ENCODE measurements around the gene SNX10. TPM values are rescaled to one million over a fixed set of nuclear protein-coding genes. Genes with fewer than 3 reads are reported as not detected.
"Not testable (repeated sequence)": the region's sequence is repeated elsewhere in the genome, so short reads cannot be mapped to it uniquely, and the experiment has no call there.

SNX10 gene, protein sequence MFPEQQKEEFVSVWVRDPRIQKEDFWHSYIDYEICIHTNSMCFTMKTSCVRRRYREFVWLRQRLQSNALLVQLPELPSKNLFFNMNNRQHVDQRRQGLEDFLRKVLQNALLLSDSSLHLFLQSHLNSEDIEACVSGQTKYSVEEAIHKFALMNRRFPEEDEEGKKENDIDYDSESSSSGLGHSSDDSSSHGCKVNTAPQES
- total RNA-seq = 1.2 TPM
- 1 to 10 TPM; 1.3 to 3.3 (median 1.6) TPM for polyA plus RNA-seq (ENCODE audit: insufficient read depth in 1 of 8, insufficient read length in 8 of 8, low replicate concordance in 1 of 8)
- long read RNA-seq, donor 1, partial matches to known transcripts = 0 of 2 reads
- long read RNA-seq, donor 1, other reads (novel, unspliced or antisense) = 0 of 2 reads
- long read RNA-seq, donor 2 = 0 reads
- long read RNA-seq, donor 3, partial matches to known transcripts = 0 of 1 reads
- long read RNA-seq, donor 3, other reads (novel, unspliced or antisense) = 0 of 1 reads
- long read RNA-seq, donor 4, partial matches to known transcripts = 0 of 3 reads
- long read RNA-seq, donor 4, other reads (novel, unspliced or antisense) = 0 of 3 reads
- long read RNA-seq, donor 5, partial matches to known transcripts = 0 of 2 reads
- long read RNA-seq, donor 5, other reads (novel, unspliced or antisense) = 0 of 2 reads
- long read RNA-seq, donor 6 = 0 reads
- long read RNA-seq, donor 7, partial matches to known transcripts = 0 of 1 reads
- long read RNA-seq, donor 7, other reads (novel, unspliced or antisense) = 0 of 1 reads
- long read RNA-seq, donor 8, partial matches to known transcripts = 0 of 1 reads
- long read RNA-seq, donor 8, other reads (novel, unspliced or antisense) = 0 of 1 reads
- long read RNA-seq, donor 9 = 0 reads
- long read RNA-seq, donor 10 = 0 reads
- long read RNA-seq, donor 11, partial matches to known transcripts = 0 of 1 reads
- long read RNA-seq, donor 11, other reads (novel, unspliced or antisense) = 0 of 1 reads

GRCh38 chr7:26291699-26292538, at the start of gene SNX10:
Gene SNX10, plus strand, starts transcription at chr7:26291862. Its CDS starts 54,581 bp downstream, at chr7:26346443.
- H3K4me1 ChIP-seq (ENCODE audit: control insufficient read depth, insufficient read depth, low read length) = peaks cover 7% of the 10 kb centered on the region
- no peak within 1 kb of the TSS for H3K27ac ChIP-seq (ENCODE audit: low read length)
- WGBS (ENCODE audit: insufficient coverage) = under 1% methylated on average over 65 of the region's 74 CpGs
- no peaks in the 10 kb centered on the region for H3K9me3 ChIP-seq (replicated peaks; ENCODE audit: control insufficient read depth, low read depth, low read length)
- peak within 1 kb of the TSS; percentile 54 for H3K4me3 ChIP-seq (ENCODE audit: low read length)
- H3K27me3 ChIP-seq (ENCODE audit: control insufficient read depth, insufficient read depth, low read length) = no peaks in the 10 kb centered on the region
- DNase-seq = peak; percentile 61
- H3K36me3 ChIP-seq (ENCODE audit: control insufficient read depth, insufficient read depth, low read length) = no peaks in the 10 kb centered on the region

- WGBS (ENCODE audit: insufficient coverage) = 85% methylated on average over 13 of the region's 13 CpGs
- no peaks in the 10 kb centered on the region for H3K27me3 ChIP-seq (ENCODE audit: control insufficient read depth, insufficient read depth, low read length)
- no peaks in the 10 kb centered on the region for H3K36me3 ChIP-seq (ENCODE audit: control insufficient read depth, insufficient read depth, low read length)
- H3K4me1 ChIP-seq (ENCODE audit: control insufficient read depth, insufficient read depth, low read length) = no peaks in the 10 kb centered on the region
- no peaks in the 10 kb centered on the region for H3K9me3 ChIP-seq (replicated peaks; ENCODE audit: control insufficient read depth, low read depth, low read length)
- H3K27ac ChIP-seq (ENCODE audit: low read length) = no peak overlapping the region
- no peak overlapping the region for H3K4me3 ChIP-seq (ENCODE audit: low read length)
- no peak for DNase-seq
Measured at GRCh38 chr7:26245150-26245549, 46.5 kb upstream of the SNX10 start.

- DNase-seq = no peak
- no peaks in the 10 kb centered on the region for H3K9me3 ChIP-seq (replicated peaks; ENCODE audit: control insufficient read depth, low read depth, low read length)
- H3K36me3 ChIP-seq (ENCODE audit: control insufficient read depth, insufficient read depth, low read length) = no peaks in the 10 kb centered on the region
- H3K4me3 ChIP-seq (ENCODE audit: low read length) = no peak overlapping the region
- H3K27me3 ChIP-seq (ENCODE audit: control insufficient read depth, insufficient read depth, low read length) = no peaks in the 10 kb centered on the region
- 56% methylated on average over 8 of the region's 12 CpGs for WGBS (ENCODE audit: insufficient coverage)
- no peaks in the 10 kb centered on the region for H3K4me1 ChIP-seq (ENCODE audit: control insufficient read depth, insufficient read depth, low read length)
- no peak overlapping the region for H3K27ac ChIP-seq (ENCODE audit: low read length)
Measured at GRCh38 chr7:26250239-26250638, 41.4 kb upstream of the SNX10 start.

- 91% methylated on average over 6 of the region's 29 CpGs for WGBS (ENCODE audit: insufficient coverage)
- H3K4me1 ChIP-seq (ENCODE audit: control insufficient read depth, insufficient read depth, low read length); H3K27ac ChIP-seq (ENCODE audit: low read length); H3K36me3 ChIP-seq (ENCODE audit: control insufficient read depth, insufficient read depth, low read length); H3K9me3 ChIP-seq (replicated peaks; ENCODE audit: control insufficient read depth, low read depth, low read length); H3K27me3 ChIP-seq (ENCODE audit: control insufficient read depth, insufficient read depth, low read length); H3K4me3 ChIP-seq (ENCODE audit: low read length); DNase-seq: not testable (repeated sequence)
Measured at GRCh38 chr7:26261866-26262265, 29.8 kb upstream of the SNX10 start.

- 83% methylated on average over 2 of the region's 6 CpGs for WGBS (ENCODE audit: insufficient coverage)
- DNase-seq = no peak
- H3K27me3 ChIP-seq (ENCODE audit: control insufficient read depth, insufficient read depth, low read length) = no peaks in the 10 kb centered on the region
Measured at GRCh38 chr7:26265065-26265464, 26.6 kb upstream of the SNX10 start.

GRCh38 chr7:26265499-26266075, 26.1 kb upstream of the SNX10 start:
- no peak for DNase-seq
- Histone ChIP-seq H3K9me3 (replicated peaks; ENCODE audit: control insufficient read depth, low read depth, low read length) (no peaks in the 10 kb centered on the region), H3K27ac (ENCODE audit: low read length) (no peak overlapping the region), H3K27me3 (ENCODE audit: control insufficient read depth, insufficient read depth, low read length) (no peaks in the 10 kb centered on the region), H3K36me3 (ENCODE audit: control insufficient read depth, insufficient read depth, low read length) (no peaks in the 10 kb centered on the region), H3K4me1 (ENCODE audit: control insufficient read depth, insufficient read depth, low read length) (no peaks in the 10 kb centered on the region), H3K4me3 (ENCODE audit: low read length) (no peak overlapping the region)
- WGBS (ENCODE audit: insufficient coverage) = 62% methylated on average over 2 of the region's 5 CpGs

More at GRCh38 chr7:26265065-26265464, 26.6 kb upstream of the SNX10 start:
- H3K9me3 ChIP-seq (replicated peaks; ENCODE audit: control insufficient read depth, low read depth, low read length) = no peaks in the 10 kb centered on the region
- H3K36me3 ChIP-seq (ENCODE audit: control insufficient read depth, insufficient read depth, low read length) = no peaks in the 10 kb centered on the region
- H3K27ac ChIP-seq (ENCODE audit: low read length) = no peak overlapping the region
- no peaks in the 10 kb centered on the region for H3K4me1 ChIP-seq (ENCODE audit: control insufficient read depth, insufficient read depth, low read length)
- H3K4me3 ChIP-seq (ENCODE audit: low read length) = no peak overlapping the region

DNA sequence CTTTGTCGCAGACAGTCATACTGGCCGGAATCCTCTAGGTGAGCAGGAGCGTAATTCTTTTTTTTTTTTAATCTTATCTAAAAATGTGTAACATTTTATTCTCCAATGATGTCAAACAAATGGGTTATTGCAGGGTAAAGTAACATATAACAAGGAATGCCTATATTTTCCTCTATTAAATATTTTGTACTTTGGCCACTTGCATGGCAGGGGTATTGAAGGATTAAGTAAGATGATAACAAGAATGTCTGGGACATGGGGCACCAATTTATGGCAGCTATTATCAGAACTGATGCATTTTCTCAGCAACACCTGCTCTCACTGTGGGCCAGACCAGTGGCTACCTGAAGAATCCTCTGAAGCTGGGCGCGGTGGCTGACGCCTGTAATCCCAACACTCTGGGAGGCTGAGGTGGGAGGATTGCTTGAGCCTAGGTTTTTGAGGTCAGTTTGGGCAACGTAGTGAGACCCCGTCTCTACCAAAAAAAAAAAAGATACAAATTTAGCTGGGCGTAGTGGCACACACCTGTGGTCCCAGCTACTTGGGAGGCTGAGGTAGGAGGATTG, 24.0 kb upstream of the SNX10 start:
- H3K27me3 ChIP-seq (ENCODE audit: control insufficient read depth, insufficient read depth, low read length) = no peaks in the 10 kb centered on the region
- no peak overlapping the region for H3K27ac ChIP-seq (ENCODE audit: low read length)
- no peaks in the 10 kb centered on the region for H3K36me3 ChIP-seq (ENCODE audit: control insufficient read depth, insufficient read depth, low read length)
- DNase-seq = no peak
- H3K4me3 ChIP-seq (ENCODE audit: low read length) = no peak overlapping the region
- H3K9me3 ChIP-seq (replicated peaks; ENCODE audit: control insufficient read depth, low read depth, low read length) = no peaks in the 10 kb centered on the region
- H3K4me1 ChIP-seq (ENCODE audit: control insufficient read depth, insufficient read depth, low read length) = no peaks in the 10 kb centered on the region
- 100% methylated on average over 2 of the region's 9 CpGs for WGBS (ENCODE audit: insufficient coverage)

DNA sequence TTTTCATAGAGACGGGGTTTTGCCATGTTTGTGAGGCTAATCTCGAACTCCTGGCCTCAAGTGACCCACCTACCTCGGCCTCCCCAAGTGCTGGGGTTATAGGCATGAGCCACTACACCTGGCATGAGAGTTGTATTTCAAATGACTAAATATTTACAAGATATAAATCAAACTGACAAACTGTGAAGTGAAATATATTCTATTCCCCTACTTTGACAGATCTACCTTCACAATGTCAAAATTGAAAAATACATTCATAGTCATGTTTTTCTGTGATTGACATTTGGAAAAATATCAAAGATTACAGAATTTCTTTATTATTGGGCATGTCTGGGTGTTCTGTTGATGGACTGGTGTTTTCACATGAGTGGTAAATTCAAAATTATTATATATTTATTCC, 16.4 kb upstream of the SNX10 start:
- H3K4me1 ChIP-seq (ENCODE audit: control insufficient read depth, insufficient read depth, low read length) = no peaks in the 10 kb centered on the region
- WGBS (ENCODE audit: insufficient coverage) = no CpG with 5 or more reads among the region's 3 CpGs
- H3K9me3 ChIP-seq (replicated peaks; ENCODE audit: control insufficient read depth, low read depth, low read length) = no peaks in the 10 kb centered on the region
- H3K4me3 ChIP-seq (ENCODE audit: low read length) = no peak overlapping the region
- DNase-seq = no peak
- no peak overlapping the region for H3K27ac ChIP-seq (ENCODE audit: low read length)
- H3K27me3 ChIP-seq (ENCODE audit: control insufficient read depth, insufficient read depth, low read length) = no peaks in the 10 kb centered on the region
- H3K36me3 ChIP-seq (ENCODE audit: control insufficient read depth, insufficient read depth, low read length) = no peaks in the 10 kb centered on the region

DNA sequence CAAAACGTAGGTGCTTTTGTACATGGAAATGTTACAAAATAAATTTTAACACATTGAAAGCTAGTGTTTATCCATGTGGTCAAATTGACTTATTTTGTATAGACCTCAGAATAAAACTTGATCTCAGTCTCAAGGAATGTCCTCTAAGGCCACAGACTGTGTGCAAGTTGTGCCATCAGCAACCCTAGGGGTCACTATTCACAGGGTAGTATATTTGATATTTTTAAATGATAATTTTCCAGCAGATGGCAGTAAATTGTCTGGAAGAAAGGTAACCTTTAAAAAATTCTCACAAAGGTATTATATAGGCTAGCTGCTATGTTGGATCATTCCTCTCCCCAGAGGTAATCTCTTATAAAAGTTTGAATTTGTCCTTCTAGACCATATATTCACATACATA, 12.9 kb upstream of the SNX10 start:
- DNase-seq = peak; percentile 5
- Histone ChIP-seq H3K9me3 (replicated peaks; ENCODE audit: control insufficient read depth, low read depth, low read length) (no peaks in the 10 kb centered on the region), H3K27me3 (ENCODE audit: control insufficient read depth, insufficient read depth, low read length) (no peaks in the 10 kb centered on the region), H3K4me3 (ENCODE audit: low read length) (no peak overlapping the region), H3K36me3 (ENCODE audit: control insufficient read depth, insufficient read depth, low read length) (no peaks in the 10 kb centered on the region), H3K4me1 (ENCODE audit: control insufficient read depth, insufficient read depth, low read length) (no peaks in the 10 kb centered on the region), H3K27ac (ENCODE audit: low read length) (no peak overlapping the region)
- WGBS (ENCODE audit: insufficient coverage) = no CpG with 5 or more reads among the region's 1 CpG

Data from muscle of leg (tissue), 16 donors.